Smooth muscle cell (in vitro differentiated cells): Measurements from ENCODE around the gene GNPAT. TPM values are rescaled to one million over a fixed set of nuclear protein-coding genes. Genes with fewer than 3 reads are reported as not detected.

ENCODE experiments used
- DNase-seq: peaks from one replicate; lab custom pipeline; 2025; ENCODE audit not compliant: unreplicated experiment; lab: John Stamatoyannopoulos, UW
- H2AFZ ChIP-seq: fragments of 200-600 bp; sonication (generic); 2 replicates; pipeline ENCODE4 v1.6.0; 2016; ENCODE audit warnings: antibody characterized with exemption, low read depth, mild to moderate bottlenecking
- H3F3A ChIP-seq: fragments of 200-600 bp; sonication (generic); 2 replicates; pipeline ENCODE4 v1.6.0; 2017; ENCODE audit warnings: antibody characterized with exemption, low read depth
- H3K27ac ChIP-seq: fragments of 200-600 bp; sonication (generic); 2 replicates; pipeline ENCODE4 v1.5.1; 2016; ENCODE audit warnings: low read depth, mild to moderate bottlenecking
- H3K27me3 ChIP-seq: fragments of 200-600 bp; sonication (generic); 2 replicates; pipeline ENCODE4 v1.6.1; 2016; ENCODE audit warnings: low read depth, mild to moderate bottlenecking
- H3K36me3 ChIP-seq: fragments of 200-600 bp; sonication (generic); 2 replicates; pipeline ENCODE4 v1.5.1; 2016; ENCODE audit warnings: low read depth
- H3K4me1 ChIP-seq: fragments of 200-600 bp; sonication (generic); 2 replicates; pipeline ENCODE4 v1.5.1; 2016; ENCODE audit warnings: low read depth
- H3K4me2 ChIP-seq: fragments of 200-600 bp; sonication (generic); 2 replicates; pipeline ENCODE4 v1.6.0; 2016; ENCODE audit warnings: mild to moderate bottlenecking
- H3K4me3 ChIP-seq: fragments of 200-600 bp; sonication (generic); 2 replicates; pipeline ENCODE4 v1.5.1; 2016; ENCODE audit warnings: mild to moderate bottlenecking
- H3K79me2 ChIP-seq: fragments of 200-600 bp; sonication (generic); 2 replicates; pipeline ENCODE4 v1.6.0; 2016; ENCODE audit warnings: low read depth, mild to moderate bottlenecking
- H3K9ac ChIP-seq: fragments of 200-600 bp; sonication (generic); 2 replicates; pipeline ENCODE4 v1.6.0; 2016; ENCODE audit warnings: low read depth
- H3K9me3 ChIP-seq: fragments of 200-600 bp; sonication (generic); replicated peaks from 2 replicates; pipeline ENCODE4 v1.5.1; 2016; ENCODE audit warnings: low read depth
- H4K20me1 ChIP-seq: fragments of 200-600 bp; sonication (generic); 2 replicates; pipeline ENCODE4 v1.6.0; 2016; ENCODE audit warnings: low read depth
- CTCF ChIP-seq: fragments of 200-600 bp; sonication (generic); IDR thresholded peaks from 2 replicates; pipeline ENCODE4 v1.5.1; 2017; ENCODE audit warnings: borderline replicate concordance, mild to moderate bottlenecking, antibody characterized with exemption; ENCODE audit not compliant: insufficient read depth, poor library complexity, severe bottlenecking
- WGBS: methylation state at CpG from one replicate; pipeline ENCODE4 v1.1.7; 2016; ENCODE audit warnings: low lambda C conversion rate; 5-methylcytosine and 5-hydroxymethylcytosine counted together
- polyA plus RNA-seq: library from polyadenylated mRNA; unstranded; fragments of >200 nt; fragmentation: Nextera tagmentation; extraction: Ambion mirVana; gene quantifications from 2 replicates; pipeline ENCODE4 v1.2.1, GENCODE V29; 2016
- total RNA-seq: library from RNA; depleted of rRNA; stranded (reverse); fragments of >200 nt; gene quantifications from 2 replicates; pipeline ENCODE4 v1.2.3, GENCODE V29; 2014

The GNPAT gene
- total and polyA plus RNA-seq, 2 experiments from 2014 or later: 43.9 to 45.8 TPM

DNA sequence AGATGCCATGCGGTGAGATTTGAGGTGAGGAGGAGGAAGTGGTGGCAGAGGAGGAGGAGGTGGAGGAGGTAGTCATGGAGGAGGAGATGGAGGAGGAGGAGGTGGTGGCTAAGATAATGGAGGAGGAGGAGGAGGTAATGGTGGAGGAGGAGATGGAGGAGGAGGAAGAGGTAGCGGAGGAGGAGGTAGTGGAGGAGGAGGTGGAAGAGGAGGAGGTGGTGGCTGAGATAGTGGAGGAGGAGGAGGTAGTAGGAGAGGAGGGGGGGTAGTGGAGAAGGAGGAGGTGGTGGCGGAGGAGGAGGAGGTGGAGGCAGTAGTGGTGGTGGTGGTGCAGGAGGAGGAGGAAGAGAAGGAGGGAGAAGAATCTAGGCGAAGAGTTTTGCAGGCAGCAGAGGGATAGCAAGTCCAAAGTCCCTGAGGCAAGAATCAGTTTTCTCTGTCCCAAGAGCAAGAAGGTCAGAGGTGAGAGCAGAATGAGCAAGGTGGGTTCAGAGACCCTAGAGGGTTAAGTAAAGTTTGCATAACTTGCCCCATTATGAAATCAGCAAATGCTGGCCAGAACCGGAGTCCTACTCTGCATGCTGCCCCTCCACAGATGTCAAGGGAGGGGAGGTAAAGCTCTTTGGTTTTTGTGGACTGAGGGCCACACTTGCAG is 38.9 kb upstream of the GNPAT start:
- WGBS: 85% methylated on average over 3 of the region's 5 CpGs
- DNase-seq: no peak

GRCh38 chr1:231203259-231204057 is 37.6 kb upstream of the GNPAT start:
- H2AFZ ChIP-seq: no peak overlapping the region
- TF ChIP-seq CTCF: no peak

More for the DNA sequence above, 38.9 kb upstream of the GNPAT start:
- Histone ChIP-seq H3K4me3 (no peak overlapping the region), H3F3A (no peaks in the 10 kb centered on the region), H3K9ac (no peak overlapping the region), H2AFZ (no peak overlapping the region), H3K4me2 (no peak overlapping the region), H3K27me3 (peaks cover 36% of the 10 kb centered on the region), H4K20me1 (no peaks in the 10 kb centered on the region), H3K36me3 (no peaks in the 10 kb centered on the region), H3K27ac (no peak overlapping the region), H3K9me3 (no peaks in the 10 kb centered on the region), H3K4me1 (no peaks in the 10 kb centered on the region), H3K79me2 (no peaks in the 10 kb centered on the region)
- TF ChIP-seq CTCF: no peak

DNA sequence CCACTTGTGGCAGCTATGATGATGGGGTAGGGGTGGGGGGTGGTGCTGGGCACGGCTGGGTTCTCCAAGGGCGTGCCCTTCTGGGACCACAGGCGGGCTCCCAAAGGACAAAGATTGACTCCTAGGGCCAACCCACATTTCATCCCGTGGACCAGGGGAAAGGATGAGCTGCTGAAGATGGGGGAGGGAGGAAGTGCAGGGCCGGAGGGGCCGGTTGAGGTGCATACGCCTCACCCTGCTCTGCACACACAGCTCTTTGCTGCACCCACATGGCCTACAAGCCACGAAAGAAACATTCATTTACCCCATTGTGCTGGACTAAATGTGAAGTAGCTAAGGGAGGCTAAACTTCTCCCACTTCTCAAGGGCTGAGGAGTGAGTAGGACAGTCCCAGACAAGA is 34.2 kb upstream of the GNPAT start:
- no peak for DNase-seq
- peaks cover 3% of the 10 kb centered on the region for H3K4me1 ChIP-seq
- 64% methylated on average over 8 of the region's 8 CpGs for WGBS
- no peaks in the 10 kb centered on the region for H3K9me3 ChIP-seq
- no peak overlapping the region for H3K9ac ChIP-seq
- no peak overlapping the region for H3K4me2 ChIP-seq
- H3K4me3 ChIP-seq: no peak overlapping the region
- H3K36me3 ChIP-seq: no peaks in the 10 kb centered on the region
- H4K20me1 ChIP-seq: no peaks in the 10 kb centered on the region
- no peaks in the 10 kb centered on the region for H3F3A ChIP-seq
- H3K27ac ChIP-seq: no peak overlapping the region
- H3K27me3 ChIP-seq: peaks cover 40% of the 10 kb centered on the region
- no peaks in the 10 kb centered on the region for H3K79me2 ChIP-seq
- no peak overlapping the region for H2AFZ ChIP-seq
- TF ChIP-seq CTCF: no peak

More at GRCh38 chr1:231203259-231204057, 37.6 kb upstream of the GNPAT start:
- Histone ChIP-seq H3K27ac (no peak overlapping the region), H3K79me2 (no peaks in the 10 kb centered on the region), H3K4me1 (no peaks in the 10 kb centered on the region), H4K20me1 (no peaks in the 10 kb centered on the region), H3K4me3 (no peak overlapping the region), H3K9ac (no peak overlapping the region), H3K27me3 (peaks cover 36% of the 10 kb centered on the region), H3F3A (no peaks in the 10 kb centered on the region), H3K9me3 (no peaks in the 10 kb centered on the region), H3K36me3 (no peaks in the 10 kb centered on the region), H3K4me2 (no peak overlapping the region)
- no peak for DNase-seq
- 87% methylated on average over 19 of the region's 21 CpGs for WGBS

DNA sequence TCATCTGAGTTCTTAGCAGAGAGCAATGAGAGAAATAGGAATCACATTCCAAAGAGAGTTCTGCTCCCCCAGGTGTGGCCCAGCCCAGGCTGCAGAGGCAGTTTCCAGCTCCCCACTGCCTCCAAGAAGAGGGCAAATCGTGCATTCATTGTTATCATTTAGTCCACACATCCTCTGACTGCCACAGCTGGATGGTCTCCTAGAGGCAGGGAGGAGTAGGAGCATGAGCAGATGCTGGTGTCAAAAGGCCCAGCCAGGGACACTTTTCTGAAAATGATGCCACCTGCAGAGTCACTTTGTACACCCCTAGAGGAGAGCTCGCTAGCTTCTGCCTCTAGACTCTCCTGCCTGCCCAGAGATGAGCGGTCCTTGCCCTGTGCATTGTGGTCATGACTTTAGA is 33.6 kb upstream of the GNPAT start:
- no peaks in the 10 kb centered on the region for H4K20me1 ChIP-seq
- 80% methylated on average over 3 of the region's 3 CpGs for WGBS
- no peak overlapping the region for H2AFZ ChIP-seq
- H3K27ac ChIP-seq: no peak overlapping the region
- no peaks in the 10 kb centered on the region for H3K9me3 ChIP-seq
- H3K4me1 ChIP-seq: peaks cover 3% of the 10 kb centered on the region
- peaks cover 42% of the 10 kb centered on the region for H3K27me3 ChIP-seq
- H3K79me2 ChIP-seq: no peaks in the 10 kb centered on the region
- no peak overlapping the region for H3K4me2 ChIP-seq
- H3K36me3 ChIP-seq: no peaks in the 10 kb centered on the region
- no peaks in the 10 kb centered on the region for H3F3A ChIP-seq
- no peak for DNase-seq
- TF ChIP-seq CTCF: no peak
- H3K4me3 ChIP-seq: no peak overlapping the region
- no peak overlapping the region for H3K9ac ChIP-seq
